MM.1S (cell line): ENCODE measurements around the gene C2CD4C.

Experiments
- CTCF ChIP-seq: fragments of 300-600 bp; sonication (generic); IDR thresholded peaks from 2 replicates; pipeline ENCODE4 v1.5.1; 2016; ENCODE audit warnings: antibody characterized with exemption, low read length, mixed read lengths
- EZH2 ChIP-seq: fragments of 300-600 bp; sonication (generic); optimal IDR thresholded peaks from 2 replicates; pipeline ENCODE3; 2017; ENCODE audit warnings: low read depth, mild to moderate bottlenecking, antibody characterized with exemption, low read length, mixed read lengths

DNA sequence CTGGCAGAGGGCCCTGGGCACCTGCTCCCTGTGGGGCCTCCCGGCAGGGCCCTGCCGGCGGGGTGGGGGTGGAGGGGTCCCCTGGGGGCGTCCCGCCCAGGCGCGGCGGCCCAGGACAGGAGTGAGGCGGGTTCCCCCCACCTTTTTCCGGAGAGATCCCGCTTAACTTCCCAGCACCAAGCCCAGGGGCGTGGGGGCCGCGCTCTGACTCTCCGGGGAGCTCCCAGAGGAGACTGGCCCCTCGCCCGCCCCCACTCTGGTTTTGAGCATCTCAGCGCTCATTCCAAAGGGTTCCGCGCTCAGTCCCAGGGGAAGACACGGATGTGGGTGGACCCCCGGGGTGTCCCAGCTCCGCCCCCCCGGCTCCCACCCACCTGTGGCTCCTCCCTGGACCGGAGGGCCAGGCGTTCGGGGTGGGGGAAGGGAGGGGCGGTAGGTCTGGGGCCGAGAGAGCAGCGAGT is 476 bp downstream of the C2CD4C start:
- TF ChIP-seq EZH2 (no peak), CTCF (no peak)
